Activated naive CD8-positive, alpha-beta T cell (primary cell): ENCODE data around the gene SLC38A8.

ENCODE experiments used
- H3K27ac Mint-ChIP-seq: one replicate; pipeline ENCODE4 v1.8.0; 2021; ENCODE audit warnings: mixed read lengths
- H3K27me3 Mint-ChIP-seq: one replicate; pipeline ENCODE4 v1.8.0; 2021; ENCODE audit warnings: mixed read lengths
- H3K36me3 Mint-ChIP-seq: one replicate; pipeline ENCODE4 v1.8.0; 2021; ENCODE audit warnings: mixed read lengths
- H3K4me1 Mint-ChIP-seq: one replicate; pipeline ENCODE4 v1.8.0; 2021; ENCODE audit warnings: low read depth, mixed read lengths
- H3K4me3 Mint-ChIP-seq: one replicate; pipeline ENCODE4 v1.8.0; 2021; ENCODE audit warnings: mild to moderate bottlenecking, mixed read lengths
- H3K9me3 Mint-ChIP-seq: one replicate; pipeline ENCODE4 v1.8.0; 2021; ENCODE audit warnings: low read depth, mixed read lengths

Gene SLC38A8

GRCh38 chr16:84042308-84042878 is at the start of gene SLC38A8:
Gene SLC38A8, minus strand, starts transcription at chr16:84042795. Its CDS starts 638 bp downstream, at chr16:84042157.
- H3K4me1 Mint-ChIP-seq = no peaks in the 10 kb centered on the region
- H3K9me3 Mint-ChIP-seq = no peaks in the 10 kb centered on the region

GRCh38 chr16:84091460-84091859 is 48.9 kb upstream of the SLC38A8 start:
- Mint-ChIP-seq H3K9me3 (no peaks in the 10 kb centered on the region), H3K4me3 (no peak overlapping the region), H3K4me1 (peaks cover 28% of the 10 kb centered on the region), H3K27ac (no peak overlapping the region), H3K27me3 (no peaks in the 10 kb centered on the region), H3K36me3 (peaks cover 14% of the 10 kb centered on the region)

More at GRCh38 chr16:84042308-84042878, at the start of gene SLC38A8:
- no peak within 1 kb of the TSS for H3K27ac Mint-ChIP-seq
- peaks cover 9% of the 10 kb centered on the region for H3K27me3 Mint-ChIP-seq
- H3K36me3 Mint-ChIP-seq = no peaks in the 10 kb centered on the region
- H3K4me3 Mint-ChIP-seq = no peak within 1 kb of the TSS

- Mint-ChIP-seq H3K27ac (peak overlapping the region; percentile 28), H3K9me3 (no peaks in the 10 kb centered on the region), H3K4me3 (no peak overlapping the region), H3K36me3 (peaks cover 17% of the 10 kb centered on the region), H3K27me3 (no peaks in the 10 kb centered on the region), H3K4me1 (peaks cover 34% of the 10 kb centered on the region)
Observed at GRCh38 chr16:84090211-84090610, 47.6 kb upstream of the SLC38A8 start.

- Mint-ChIP-seq H3K27ac (peak overlapping the region; percentile 13), H3K36me3 (peaks cover 15% of the 10 kb centered on the region), H3K4me1 (peaks cover 41% of the 10 kb centered on the region), H3K9me3 (no peaks in the 10 kb centered on the region), H3K27me3 (no peaks in the 10 kb centered on the region), H3K4me3 (no peak overlapping the region)
Observed at GRCh38 chr16:84088695-84089395, 46.2 kb upstream of the SLC38A8 start.

- Mint-ChIP-seq H3K27me3 (no peaks in the 10 kb centered on the region), H3K4me1 (peaks cover 41% of the 10 kb centered on the region), H3K9me3 (no peaks in the 10 kb centered on the region), H3K36me3 (peaks cover 11% of the 10 kb centered on the region), H3K27ac (peak overlapping the region; percentile 54), H3K4me3 (no peak overlapping the region)
Observed at GRCh38 chr16:84087466-84088151, 45.0 kb upstream of the SLC38A8 start.

GRCh38 chr16:84087001-84087400 is 44.4 kb upstream of the SLC38A8 start:
- H3K4me1 Mint-ChIP-seq = peaks cover 41% of the 10 kb centered on the region
- H3K4me3 Mint-ChIP-seq = no peak overlapping the region
- no peaks in the 10 kb centered on the region for H3K9me3 Mint-ChIP-seq
- no peak overlapping the region for H3K27ac Mint-ChIP-seq
- H3K27me3 Mint-ChIP-seq = no peaks in the 10 kb centered on the region
- H3K36me3 Mint-ChIP-seq = peaks cover 10% of the 10 kb centered on the region

GRCh38 chr16:84086341-84086740 is 43.7 kb upstream of the SLC38A8 start:
- Mint-ChIP-seq H3K27ac (no peak overlapping the region), H3K4me3 (no peak overlapping the region), H3K27me3 (no peaks in the 10 kb centered on the region), H3K9me3 (no peaks in the 10 kb centered on the region), H3K36me3 (peaks cover 8% of the 10 kb centered on the region), H3K4me1 (peaks cover 41% of the 10 kb centered on the region)

- H3K36me3 Mint-ChIP-seq = peaks cover 11% of the 10 kb centered on the region
- no peak overlapping the region for H3K27ac Mint-ChIP-seq
- no peaks in the 10 kb centered on the region for H3K27me3 Mint-ChIP-seq
- H3K4me1 Mint-ChIP-seq = peaks cover 41% of the 10 kb centered on the region
- no peaks in the 10 kb centered on the region for H3K9me3 Mint-ChIP-seq
- H3K4me3 Mint-ChIP-seq = no peak overlapping the region
Observed at GRCh38 chr16:84085773-84086172, 43.2 kb upstream of the SLC38A8 start.

GRCh38 chr16:84085271-84085667 is 42.7 kb upstream of the SLC38A8 start:
- no peaks in the 10 kb centered on the region for H3K9me3 Mint-ChIP-seq
- H3K4me1 Mint-ChIP-seq = peaks cover 40% of the 10 kb centered on the region
- H3K36me3 Mint-ChIP-seq = peaks cover 12% of the 10 kb centered on the region
- no peak overlapping the region for H3K27ac Mint-ChIP-seq
- H3K27me3 Mint-ChIP-seq = no peaks in the 10 kb centered on the region
- no peak overlapping the region for H3K4me3 Mint-ChIP-seq

GRCh38 chr16:84084570-84085270 is 42.1 kb upstream of the SLC38A8 start:
- H3K36me3 Mint-ChIP-seq = peaks cover 12% of the 10 kb centered on the region
- peak overlapping the region; percentile 83 for H3K27ac Mint-ChIP-seq
- peaks cover 40% of the 10 kb centered on the region for H3K4me1 Mint-ChIP-seq
- H3K4me3 Mint-ChIP-seq = no peak overlapping the region
- H3K9me3 Mint-ChIP-seq = no peaks in the 10 kb centered on the region
- H3K27me3 Mint-ChIP-seq = no peaks in the 10 kb centered on the region

- Mint-ChIP-seq H3K27me3 (no peaks in the 10 kb centered on the region), H3K27ac (no peak overlapping the region), H3K4me1 (peaks cover 26% of the 10 kb centered on the region), H3K4me3 (no peak overlapping the region), H3K9me3 (no peaks in the 10 kb centered on the region), H3K36me3 (peaks cover 12% of the 10 kb centered on the region)
Observed at GRCh38 chr16:84082835-84083569, 40.4 kb upstream of the SLC38A8 start.

- peaks cover 8% of the 10 kb centered on the region for H3K36me3 Mint-ChIP-seq
- H3K9me3 Mint-ChIP-seq = no peaks in the 10 kb centered on the region
- H3K4me1 Mint-ChIP-seq = peaks cover 23% of the 10 kb centered on the region
- no peak overlapping the region for H3K4me3 Mint-ChIP-seq
- H3K27ac Mint-ChIP-seq = no peak overlapping the region
- no peaks in the 10 kb centered on the region for H3K27me3 Mint-ChIP-seq
Observed at GRCh38 chr16:84082110-84082509, 39.5 kb upstream of the SLC38A8 start.

GRCh38 chr16:84081446-84081989 is 38.9 kb upstream of the SLC38A8 start:
- peaks cover 22% of the 10 kb centered on the region for H3K4me1 Mint-ChIP-seq
- H3K4me3 Mint-ChIP-seq = no peak overlapping the region
- no peaks in the 10 kb centered on the region for H3K27me3 Mint-ChIP-seq
- no peaks in the 10 kb centered on the region for H3K9me3 Mint-ChIP-seq
- H3K27ac Mint-ChIP-seq = no peak overlapping the region
- peaks cover 8% of the 10 kb centered on the region for H3K36me3 Mint-ChIP-seq

- H3K36me3 Mint-ChIP-seq = peaks cover 5% of the 10 kb centered on the region
Observed at GRCh38 chr16:84080813-84081212, 38.2 kb upstream of the SLC38A8 start.

More at GRCh38 chr16:84080813-84081212, 38.2 kb upstream of the SLC38A8 start:
- H3K9me3 Mint-ChIP-seq = no peaks in the 10 kb centered on the region
- no peaks in the 10 kb centered on the region for H3K27me3 Mint-ChIP-seq
- H3K4me1 Mint-ChIP-seq = peaks cover 18% of the 10 kb centered on the region
- H3K27ac Mint-ChIP-seq = no peak overlapping the region
- no peak overlapping the region for H3K4me3 Mint-ChIP-seq
